Astrocyte (in vitro differentiated cells and primary cell): ENCODE results near the gene ARMC9.

ENCODE experiments used
- EZH2 ChIP-seq: IDR thresholded peaks from 2 replicates; pipeline ENCODE4 v1.6.1; 2012; ENCODE audit warnings: mild to moderate bottlenecking, low read length, inconsistent platforms; ENCODE audit not compliant: insufficient read depth
- TF ChIP-seq, protein P1 (sequence below): IDR thresholded peaks from 2 replicates; pipeline ENCODE4 v1.5.1; 2011; ENCODE audit warnings: low read depth, mild to moderate bottlenecking, inconsistent platforms, low read length, moderate library complexity; ENCODE audit not compliant: insufficient read depth

DNA sequence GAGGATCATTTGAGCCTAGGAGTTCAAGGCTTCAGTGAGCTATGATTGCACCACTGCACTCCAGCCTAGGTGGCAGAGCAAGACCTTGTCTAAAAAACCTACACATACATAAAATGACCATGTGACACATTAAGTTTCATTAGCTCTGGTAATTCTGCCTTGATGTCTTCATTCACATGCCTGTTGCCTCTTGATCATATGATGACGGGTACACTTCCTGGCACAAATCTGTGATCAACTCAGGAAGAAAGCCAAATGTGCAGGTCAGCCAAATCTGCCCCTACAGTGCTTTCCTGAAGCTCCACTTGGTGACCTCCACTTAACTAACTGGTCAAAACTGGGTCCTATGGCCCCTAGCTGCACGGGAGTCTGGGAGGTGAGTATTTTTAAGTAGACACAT lies 142.7 kb downstream of the ARMC9 start:
- TF ChIP-seq, protein P1, sequence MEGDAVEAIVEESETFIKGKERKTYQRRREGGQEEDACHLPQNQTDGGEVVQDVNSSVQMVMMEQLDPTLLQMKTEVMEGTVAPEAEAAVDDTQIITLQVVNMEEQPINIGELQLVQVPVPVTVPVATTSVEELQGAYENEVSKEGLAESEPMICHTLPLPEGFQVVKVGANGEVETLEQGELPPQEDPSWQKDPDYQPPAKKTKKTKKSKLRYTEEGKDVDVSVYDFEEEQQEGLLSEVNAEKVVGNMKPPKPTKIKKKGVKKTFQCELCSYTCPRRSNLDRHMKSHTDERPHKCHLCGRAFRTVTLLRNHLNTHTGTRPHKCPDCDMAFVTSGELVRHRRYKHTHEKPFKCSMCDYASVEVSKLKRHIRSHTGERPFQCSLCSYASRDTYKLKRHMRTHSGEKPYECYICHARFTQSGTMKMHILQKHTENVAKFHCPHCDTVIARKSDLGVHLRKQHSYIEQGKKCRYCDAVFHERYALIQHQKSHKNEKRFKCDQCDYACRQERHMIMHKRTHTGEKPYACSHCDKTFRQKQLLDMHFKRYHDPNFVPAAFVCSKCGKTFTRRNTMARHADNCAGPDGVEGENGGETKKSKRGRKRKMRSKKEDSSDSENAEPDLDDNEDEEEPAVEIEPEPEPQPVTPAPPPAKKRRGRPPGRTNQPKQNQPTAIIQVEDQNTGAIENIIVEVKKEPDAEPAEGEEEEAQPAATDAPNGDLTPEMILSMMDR: no peak
- no peak for TF ChIP-seq EZH2
